ENCODE measurements around the gene EDN3. TPM values are rescaled to one million over a fixed set of nuclear protein-coding genes. Genes with fewer than 3 reads are reported as not detected.

Gene EDN3
- total RNA-seq, 1 experiment from 2014 or later, result not detected

DNA sequence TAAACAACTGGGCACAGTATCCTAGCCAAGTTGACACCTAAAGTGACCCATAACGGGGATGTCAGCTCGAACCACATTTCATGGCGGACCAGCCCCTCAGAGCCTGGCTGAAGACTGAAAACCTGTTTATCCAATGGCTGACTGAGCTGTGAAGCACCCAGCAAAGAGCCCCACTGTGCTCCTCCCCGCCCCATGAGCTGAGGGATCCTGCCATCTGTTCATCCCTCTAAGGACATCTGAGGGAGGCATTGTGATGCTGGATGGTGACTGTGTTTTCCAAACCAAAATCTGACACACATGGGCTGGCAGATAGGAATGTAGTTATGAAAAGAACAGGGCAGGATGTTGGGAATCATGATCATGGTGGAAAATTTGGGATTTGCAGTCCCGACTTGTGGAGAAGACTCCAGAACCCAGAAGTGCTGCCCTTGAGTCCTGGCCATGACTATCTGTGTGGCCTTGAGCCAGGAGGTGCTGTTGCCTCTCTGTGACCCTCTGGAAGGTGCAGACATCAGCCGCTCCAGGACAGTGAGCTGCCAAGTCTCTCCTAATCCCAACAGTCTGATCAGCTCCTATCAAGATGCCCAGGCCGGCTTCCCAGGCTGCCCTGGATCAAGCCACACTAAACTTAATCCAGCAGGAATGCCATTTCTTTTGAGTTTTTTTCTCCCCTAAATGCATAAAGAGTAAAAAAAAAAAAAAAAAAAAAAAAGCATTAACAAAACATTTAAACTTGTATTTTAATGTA is 5.7 kb downstream of the EDN3 start:
- BruUV-seq (replicated peaks), result no TSS peak
- no peak overlapping the region for H2AFZ ChIP-seq
- H3K9me2 ChIP-seq (ENCODE audit: insufficient read depth), result no peaks in the 10 kb centered on the region
- H3F3A ChIP-seq (ENCODE audit: insufficient read depth, low read depth), result no peaks in the 10 kb centered on the region
- CTCF ChIA-PET, result no interaction called here
- H3K9me3 ChIP-seq (ENCODE audit: insufficient read depth, low read depth), result no peaks in the 10 kb centered on the region
- no peak overlapping the region for H3K4me2 ChIP-seq
- no peak overlapping the region for H3K4me3 ChIP-seq
- no peak overlapping the region for H3K27ac ChIP-seq
- peaks cover 99% of the 10 kb centered on the region for H3K27me3 ChIP-seq (ENCODE audit: insufficient read depth, low read depth)
- no peaks in the 10 kb centered on the region for H4K20me1 ChIP-seq (ENCODE audit: insufficient read depth)
- no peaks in the 10 kb centered on the region for H3K4me1 ChIP-seq (replicated peaks; ENCODE audit: insufficient read depth)
- no peak for DNase-seq
- no peaks in the 10 kb centered on the region for H3K79me2 ChIP-seq (ENCODE audit: low read depth)
- no peaks in the 10 kb centered on the region for H3K36me3 ChIP-seq (ENCODE audit: low read depth)
- intact Hi-C loops (cut with micrococcal nuclease; ENCODE audit: unreplicated experiment), result no loop called here
- TF ChIP-seq EZH2 (IDR thresholded peaks at IDR 0.05; ENCODE audit: low read depth) (no peak), CTCF (conservative IDR thresholded peaks at IDR 0.05) (no peak)
- POLR2A ChIA-PET (ENCODE audit: unreplicated experiment), result no interaction called here

- BruUV-seq (replicated peaks), result no TSS peak
- ChIA-PET POLR2A (ENCODE audit: unreplicated experiment) (no interaction called here), CTCF (no interaction called here)
- no peaks in the 10 kb centered on the region for H3K9me3 ChIP-seq (ENCODE audit: insufficient read depth, low read depth)
- no peak overlapping the region for H3K4me3 ChIP-seq
- intact Hi-C loops (cut with micrococcal nuclease; ENCODE audit: unreplicated experiment), result no loop called here
- H4K20me1 ChIP-seq (ENCODE audit: insufficient read depth), result no peaks in the 10 kb centered on the region
- H3F3A ChIP-seq (ENCODE audit: insufficient read depth, low read depth), result no peaks in the 10 kb centered on the region
- no peak overlapping the region for H2AFZ ChIP-seq
- no peak overlapping the region for H3K4me2 ChIP-seq
- H3K9me2 ChIP-seq (ENCODE audit: insufficient read depth), result no peaks in the 10 kb centered on the region
- H3K27me3 ChIP-seq (ENCODE audit: insufficient read depth, low read depth), result peaks cover 99% of the 10 kb centered on the region
- H3K4me1 ChIP-seq (replicated peaks; ENCODE audit: insufficient read depth), result no peaks in the 10 kb centered on the region
- no peak for DNase-seq
- TF ChIP-seq EZH2 (IDR thresholded peaks at IDR 0.05; ENCODE audit: low read depth) (no peak), CTCF (conservative IDR thresholded peaks at IDR 0.05) (no peak)
- H3K36me3 ChIP-seq (ENCODE audit: low read depth), result no peaks in the 10 kb centered on the region
- no peak overlapping the region for H3K27ac ChIP-seq
- no peaks in the 10 kb centered on the region for H3K79me2 ChIP-seq (ENCODE audit: low read depth)
These were observed 6.9 kb downstream of the EDN3 start for GRCh38 chr20:59307270-59307669.

- Histone ChIP-seq H3K4me3 (no peak overlapping the region), H3K27me3 (ENCODE audit: insufficient read depth, low read depth) (peaks cover 98% of the 10 kb centered on the region), H4K20me1 (ENCODE audit: insufficient read depth) (no peaks in the 10 kb centered on the region), H3K4me2 (no peak overlapping the region), H3K9me3 (ENCODE audit: insufficient read depth, low read depth) (no peaks in the 10 kb centered on the region), H3K27ac (no peak overlapping the region), H3K9me2 (ENCODE audit: insufficient read depth) (no peaks in the 10 kb centered on the region), H3K79me2 (ENCODE audit: low read depth) (no peaks in the 10 kb centered on the region), H3K36me3 (ENCODE audit: low read depth) (no peaks in the 10 kb centered on the region), H3F3A (ENCODE audit: insufficient read depth, low read depth) (no peaks in the 10 kb centered on the region), H3K4me1 (replicated peaks; ENCODE audit: insufficient read depth) (no peaks in the 10 kb centered on the region), H2AFZ (no peak overlapping the region)
- intact Hi-C loops (cut with micrococcal nuclease; ENCODE audit: unreplicated experiment), result no loop called here
- BruUV-seq (replicated peaks), result no TSS peak
- TF ChIP-seq CTCF (conservative IDR thresholded peaks at IDR 0.05), result no peak
- no peak for TF ChIP-seq EZH2 (IDR thresholded peaks at IDR 0.05; ENCODE audit: low read depth)
- no peak for DNase-seq
- POLR2A ChIA-PET (ENCODE audit: unreplicated experiment), result no interaction called here
- CTCF ChIA-PET, result no interaction called here
These were observed 8.2 kb downstream of the EDN3 start for GRCh38 chr20:59308493-59309201.

All from PC-9 (cell line).